Measurements from ENCODE around the gene UBR3. TPM values are rescaled to one million over a fixed set of nuclear protein-coding genes. Genes with fewer than 3 reads are reported as not detected.
A peak's percentile ranks its signal among the peaks of the same experiment; 100 is the strongest.

Gene UBR3
- total RNA-seq, 4 donors from 2014 or later = 101 to 192 (median 114) TPM

DNA sequence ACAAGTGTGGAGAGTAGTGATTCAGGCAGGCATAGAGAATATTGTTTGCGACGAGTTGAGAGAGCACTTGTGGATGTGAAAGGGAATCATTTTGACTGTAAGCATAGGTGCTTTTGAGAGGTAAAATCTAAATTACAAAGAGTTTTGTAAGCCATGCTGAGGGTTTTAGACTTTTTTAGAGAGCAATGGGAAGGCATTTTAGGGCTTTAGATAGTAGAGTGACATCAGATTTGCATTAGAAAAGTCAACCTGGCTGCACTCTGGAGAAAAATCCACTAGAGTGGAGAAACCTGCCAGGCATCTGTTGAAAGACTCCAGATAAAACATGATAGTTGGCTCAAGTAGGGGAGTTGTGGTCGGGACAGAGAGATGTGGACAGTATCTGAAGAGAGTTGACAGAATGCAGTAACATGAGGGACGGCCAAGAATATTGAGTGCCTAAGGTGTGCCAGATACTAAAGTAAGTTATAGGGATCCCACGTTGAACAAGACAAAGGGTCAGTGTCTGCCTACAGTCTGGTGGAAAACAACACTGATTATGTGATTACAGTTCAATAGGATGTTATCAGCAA is 258.9 kb downstream of the UBR3 start:
- DNase-seq = no peak
- Histone ChIP-seq H3K27me3 (no peaks in the 10 kb centered on the region), H3K27ac (no peak overlapping the region), H3K4me3 (replicated peaks in 1 of 3) (no peak overlapping the region), H3K9me3 (no peaks in the 10 kb centered on the region), H3K4me1 (peaks cover 0 to 6% of the 10 kb centered on the region in 2 donors), H3K36me3 (peaks cover 0 to 6% of the 10 kb centered on the region in 2 donors)
- TF ChIP-seq, protein P1, sequence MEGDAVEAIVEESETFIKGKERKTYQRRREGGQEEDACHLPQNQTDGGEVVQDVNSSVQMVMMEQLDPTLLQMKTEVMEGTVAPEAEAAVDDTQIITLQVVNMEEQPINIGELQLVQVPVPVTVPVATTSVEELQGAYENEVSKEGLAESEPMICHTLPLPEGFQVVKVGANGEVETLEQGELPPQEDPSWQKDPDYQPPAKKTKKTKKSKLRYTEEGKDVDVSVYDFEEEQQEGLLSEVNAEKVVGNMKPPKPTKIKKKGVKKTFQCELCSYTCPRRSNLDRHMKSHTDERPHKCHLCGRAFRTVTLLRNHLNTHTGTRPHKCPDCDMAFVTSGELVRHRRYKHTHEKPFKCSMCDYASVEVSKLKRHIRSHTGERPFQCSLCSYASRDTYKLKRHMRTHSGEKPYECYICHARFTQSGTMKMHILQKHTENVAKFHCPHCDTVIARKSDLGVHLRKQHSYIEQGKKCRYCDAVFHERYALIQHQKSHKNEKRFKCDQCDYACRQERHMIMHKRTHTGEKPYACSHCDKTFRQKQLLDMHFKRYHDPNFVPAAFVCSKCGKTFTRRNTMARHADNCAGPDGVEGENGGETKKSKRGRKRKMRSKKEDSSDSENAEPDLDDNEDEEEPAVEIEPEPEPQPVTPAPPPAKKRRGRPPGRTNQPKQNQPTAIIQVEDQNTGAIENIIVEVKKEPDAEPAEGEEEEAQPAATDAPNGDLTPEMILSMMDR (IDR thresholded peaks at IDR 0.05) = no peak
- TF ChIP-seq POLR2A (IDR thresholded peaks at IDR 0.05) = no peak
- intact Hi-C loops (cut with DNase I) = no loop called here
- 72 to 76% methylated on average over 5 of the region's 5 CpGs for WGBS, 2 donors

DNA sequence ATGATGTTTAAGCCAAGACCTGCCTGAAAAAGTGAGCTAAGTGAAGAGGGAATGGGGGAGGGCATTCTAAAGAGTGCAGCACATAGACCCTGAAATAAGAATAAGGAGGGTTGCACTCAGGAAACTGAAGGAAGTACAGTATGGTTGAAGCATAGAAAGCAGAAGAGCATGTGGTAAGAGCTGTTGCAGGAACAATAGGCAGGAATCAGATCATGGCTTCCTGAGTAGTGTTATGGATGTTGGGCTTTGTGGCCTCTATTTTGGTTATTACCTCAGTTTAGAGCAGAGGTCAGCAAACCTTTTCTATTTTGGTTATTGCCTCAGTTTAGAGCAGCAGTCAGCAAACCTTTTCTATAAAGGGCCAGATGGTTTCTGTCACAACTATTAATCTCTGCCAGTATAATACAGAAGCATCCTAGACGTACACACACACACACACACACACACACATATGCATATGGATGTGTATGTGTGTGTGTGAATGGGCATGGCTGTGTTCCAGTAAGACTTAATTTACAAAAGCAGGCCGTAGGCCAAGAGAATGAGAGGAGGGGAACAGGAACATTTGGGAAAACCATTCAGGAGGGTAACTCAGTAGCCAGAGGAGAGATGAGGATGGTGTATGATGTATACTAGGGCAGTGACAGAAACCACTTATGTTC is 259.6 kb downstream of the UBR3 start:
- H3K27ac ChIP-seq = no peak overlapping the region
- DNase-seq = no peak
- TF ChIP-seq, protein P1 (IDR thresholded peaks at IDR 0.05) = no peak
- TF ChIP-seq POLR2A (IDR thresholded peaks at IDR 0.05) = no peak
- peaks cover 0 to 6% of the 10 kb centered on the region in 2 donors for H3K4me1 ChIP-seq
- intact Hi-C loops (cut with DNase I) = no loop called here
- H3K4me3 ChIP-seq (replicated peaks in 1 of 3) = no peak overlapping the region
- no peaks in the 10 kb centered on the region for H3K36me3 ChIP-seq
- H3K27me3 ChIP-seq = no peaks in the 10 kb centered on the region
- H3K9me3 ChIP-seq = no peaks in the 10 kb centered on the region
- whole genome bisulfite sequencing, 2 donors = 87 to 89% methylated on average over 2 of the region's 2 CpGs

DNA sequence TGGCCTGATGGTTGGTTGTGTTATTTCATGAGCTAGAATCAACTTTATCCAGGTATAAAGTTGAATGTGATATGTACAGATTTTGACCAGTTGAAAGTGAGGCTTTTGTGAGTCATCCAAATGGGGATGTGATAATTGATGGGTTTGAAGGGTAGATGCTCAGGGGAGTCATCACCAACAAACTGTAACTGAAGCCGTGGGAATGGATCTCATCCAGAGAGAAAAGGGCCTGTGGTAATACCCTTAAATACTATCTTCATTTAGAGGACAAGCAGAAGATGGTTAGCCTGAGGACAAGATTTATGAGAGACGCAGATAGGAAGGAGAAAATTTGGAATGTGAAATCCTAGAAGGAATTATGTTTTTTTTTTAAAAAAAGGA is 260.1 kb downstream of the UBR3 start:
- 91 to 92% methylated on average over 2 of the region's 2 CpGs for WGBS, 2 donors

DNA sequence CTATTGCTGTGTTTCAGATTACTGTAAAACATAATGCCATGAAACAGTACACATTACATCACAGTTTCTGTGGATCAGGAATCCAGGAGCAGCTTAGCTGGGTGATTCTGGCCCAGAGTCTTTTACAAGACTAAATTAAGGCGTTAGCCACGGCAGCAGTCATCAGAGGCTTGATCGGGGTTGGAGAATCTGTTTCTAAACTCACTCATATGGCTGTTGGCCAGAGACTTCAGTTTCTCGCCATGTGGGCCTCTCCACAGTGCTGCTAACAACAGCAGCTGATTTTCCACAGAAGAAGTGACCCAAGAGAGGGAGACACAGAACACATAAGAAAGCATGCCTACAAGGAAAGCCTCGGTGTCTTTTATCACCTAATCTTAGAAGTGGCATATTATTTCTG is 261.5 kb downstream of the UBR3 start:
- peak in 1 of 2 donors; percentile 7 for DNase-seq
- no peaks in the 10 kb centered on the region for H3K36me3 ChIP-seq
- peaks cover 0 to 6% of the 10 kb centered on the region in 2 donors for H3K4me1 ChIP-seq
- H3K27ac ChIP-seq = no peak overlapping the region
- no peaks in the 10 kb centered on the region for H3K9me3 ChIP-seq
- intact Hi-C loops (cut with DNase I) = no loop called here
- 53 to 60% methylated on average over 5 of the region's 5 CpGs for WGBS, 2 donors
- no peaks in the 10 kb centered on the region for H3K27me3 ChIP-seq
- TF ChIP-seq, protein P1 (IDR thresholded peaks at IDR 0.05) = peak in 1 of 6 experiments; percentile 5
- TF ChIP-seq POLR2A (IDR thresholded peaks at IDR 0.05) = no peak
- no peak overlapping the region for H3K4me3 ChIP-seq (replicated peaks in 1 of 3)

More for the DNA sequence above, 260.1 kb downstream of the UBR3 start:
- Histone ChIP-seq H3K36me3 (no peaks in the 10 kb centered on the region), H3K27ac (no peak overlapping the region), H3K4me1 (peaks cover 0 to 6% of the 10 kb centered on the region in 2 donors), H3K9me3 (no peaks in the 10 kb centered on the region), H3K4me3 (replicated peaks in 1 of 3) (no peak overlapping the region), H3K27me3 (no peaks in the 10 kb centered on the region)
- intact Hi-C loops (cut with DNase I) = no loop called here
- TF ChIP-seq, protein P1 (IDR thresholded peaks at IDR 0.05) = no peak
- no peak for TF ChIP-seq POLR2A (IDR thresholded peaks at IDR 0.05)
- DNase-seq = no peak

DNA sequence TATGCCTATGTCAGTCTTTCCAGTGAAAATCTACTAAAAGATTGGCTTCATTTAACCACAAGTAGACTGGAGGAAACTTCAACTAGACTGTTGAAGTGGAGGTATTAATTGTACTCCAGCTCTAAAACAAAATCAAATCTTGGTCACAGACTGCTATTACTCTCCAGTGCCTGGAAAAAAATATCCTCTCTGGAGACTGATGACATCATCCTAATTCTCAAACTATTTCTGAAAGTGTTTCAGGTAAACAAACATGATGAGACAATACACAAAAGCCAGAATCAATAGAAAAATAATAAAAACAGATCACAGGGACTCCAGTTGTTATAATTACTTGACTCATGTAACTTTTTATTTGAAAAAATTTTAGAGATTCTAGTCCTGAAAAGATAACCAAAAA is 263.0 kb downstream of the UBR3 start:
- no peaks in the 10 kb centered on the region for H3K27me3 ChIP-seq
- intact Hi-C loops (cut with DNase I) = no loop called here
- no peak overlapping the region for H3K27ac ChIP-seq
- TF ChIP-seq POLR2A (IDR thresholded peaks at IDR 0.05) = no peak
- TF ChIP-seq, protein P1 (IDR thresholded peaks at IDR 0.05) = no peak
- no peaks in the 10 kb centered on the region for H3K36me3 ChIP-seq
- DNase-seq = no peak
- no peak overlapping the region for H3K4me3 ChIP-seq (replicated peaks in 1 of 3)
- no peaks in the 10 kb centered on the region for H3K9me3 ChIP-seq
- peaks cover 0 to 6% of the 10 kb centered on the region in 2 donors for H3K4me1 ChIP-seq
